ENCODE measurements around the gene CALU. TPM values are rescaled to one million over a fixed set of nuclear protein-coding genes. Genes with fewer than 3 reads are reported as not detected.

Gene CALU
- total and polyA plus RNA-seq, 10 of the 15 experiments (the other 5 are each of a cell fraction or from before 2014, with no cell fraction given) = 31.2 to 75.6 (median 42.1) TPM

GRCh38 chr7:128699196-128699712 lies 39.9 kb upstream of the CALU start:
- FAIRE-seq (no peak), ATAC-seq (no peak), DNase-seq (ENCODE audit: low read depth, low spot score) (no peak)
- RAD21 ChIA-PET (ENCODE audit: unreplicated experiment) = interaction anchor here (0.9 kb wide), 1 partner anchor 185 kb away, joined by 3 read pairs; no protein-coding TSS in a partner anchor
- Histone ChIP-seq H3K9me3 (replicated peaks; ENCODE audit: control insufficient read depth, insufficient read depth, low read length) (no peaks in the 10 kb centered on the region), H3K4me3 (no peak overlapping the region), H3K4me2 (ENCODE audit: control insufficient read depth, insufficient read depth) (no peak overlapping the region), H3K27me3 (replicated peaks in 1 of 2; ENCODE audit: control insufficient read depth in 2 of 2, insufficient read depth in 2 of 2, low read length in 1 of 2) (peaks cover 3 to 11% of the 10 kb centered on the region in 2 experiments), H3K79me2 (ENCODE audit: control insufficient read depth, insufficient read depth, low read length) (no peaks in the 10 kb centered on the region), H3K36me3 (ENCODE audit: control insufficient read depth in 2 of 2, insufficient read depth in 2 of 2, low read length in 1 of 2) (no peaks in the 10 kb centered on the region), H2AFZ (ENCODE audit: control insufficient read depth, low read depth, low read length) (no peak overlapping the region), H3K4me1 (ENCODE audit: control insufficient read depth, insufficient read depth, low read length) (no peaks in the 10 kb centered on the region), H3K9ac (ENCODE audit: control insufficient read depth, insufficient read depth, low read length) (no peak overlapping the region), H4K20me1 (ENCODE audit: control insufficient read depth, insufficient read depth) (no peaks in the 10 kb centered on the region), H3K27ac (ENCODE audit: control insufficient read depth, insufficient read depth) (no peak overlapping the region)
- intact Hi-C loops (cut with micrococcal nuclease; ENCODE audit: unreplicated experiment) (no loop called here), in situ Hi-C loops (cut with MboI) (no loop called here)
- 33% methylated on average over 3 of the region's 3 CpGs for WGBS (ENCODE audit: insufficient coverage, insufficient replicate concordance, low lambda C conversion rate, missing lambda C conversion rate)
- SMC1A ChIA-PET (ENCODE audit: uncharacterized antibody, unreplicated experiment) = interaction anchor here (0.8 to 1.0 kb wide), 3 partner anchors 12 to 21 kb away, joined by 3 read pairs; no protein-coding TSS in a partner anchor
- CTCF ChIA-PET = interaction anchor here (0.6 to 1.6 kb wide), 4 partner anchors 22 to 185 kb away, joined by 3 to 6 read pairs (median 4); no protein-coding TSS in a partner anchor
- POLR2A ChIA-PET = interaction anchor here (0.9 kb wide), 1 partner anchor 9 kb away, joined by 4 read pairs; no protein-coding TSS in a partner anchor
- no TSS peak for BruUV-seq (replicated peaks)
- TF ChIP-seq, protein P1, sequence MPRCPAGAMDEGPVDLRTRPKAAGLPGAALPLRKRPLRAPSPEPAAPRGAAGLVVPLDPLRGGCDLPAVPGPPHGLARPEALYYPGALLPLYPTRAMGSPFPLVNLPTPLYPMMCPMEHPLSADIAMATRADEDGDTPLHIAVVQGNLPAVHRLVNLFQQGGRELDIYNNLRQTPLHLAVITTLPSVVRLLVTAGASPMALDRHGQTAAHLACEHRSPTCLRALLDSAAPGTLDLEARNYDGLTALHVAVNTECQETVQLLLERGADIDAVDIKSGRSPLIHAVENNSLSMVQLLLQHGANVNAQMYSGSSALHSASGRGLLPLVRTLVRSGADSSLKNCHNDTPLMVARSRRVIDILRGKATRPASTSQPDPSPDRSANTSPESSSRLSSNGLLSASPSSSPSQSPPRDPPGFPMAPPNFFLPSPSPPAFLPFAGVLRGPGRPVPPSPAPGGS (IDR thresholded peaks at IDR 0.05; ENCODE audit: borderline replicate concordance, insufficient read depth, low read depth, low read length, poor library complexity, severe bottlenecking) = no peak
- TF ChIP-seq ASH2L (IDR thresholded peaks at IDR 0.05; ENCODE audit: borderline replicate concordance, low read depth) (no peak), SRF (IDR thresholded peaks at IDR 0.05; ENCODE audit: low read depth in 2 of 2, low read length in 2 of 2) (no peak), RBBP5 (conservative IDR thresholded peaks at IDR 0.05) (no peak)

DNA sequence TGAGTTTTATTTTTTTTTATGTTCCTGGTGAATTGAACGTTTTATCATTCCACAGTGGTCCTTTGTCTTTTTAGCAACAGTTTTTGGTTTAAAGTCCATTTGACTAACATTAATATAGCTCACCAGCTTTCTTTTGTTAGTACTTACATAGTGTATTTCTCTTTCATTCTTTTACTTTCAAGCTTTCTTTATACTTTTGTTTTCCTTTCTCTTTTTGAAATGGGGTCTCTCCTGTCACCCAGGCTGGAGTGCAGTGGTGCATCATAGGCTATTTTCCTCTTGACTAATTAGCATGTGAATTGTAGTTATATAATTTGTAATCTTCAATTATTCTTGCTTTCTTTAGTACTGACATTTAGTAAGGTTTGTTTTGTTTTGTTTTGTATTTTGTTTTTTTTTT lies 39.3 kb upstream of the CALU start:
- Histone ChIP-seq H3K36me3 (ENCODE audit: control insufficient read depth in 2 of 2, insufficient read depth in 2 of 2, low read length in 1 of 2) (no peaks in the 10 kb centered on the region), H4K20me1 (ENCODE audit: control insufficient read depth, insufficient read depth) (no peaks in the 10 kb centered on the region), H3K4me3 (no peak overlapping the region), H3K9me3 (replicated peaks; ENCODE audit: control insufficient read depth, insufficient read depth, low read length) (no peaks in the 10 kb centered on the region), H2AFZ (ENCODE audit: control insufficient read depth, low read depth, low read length) (no peak overlapping the region), H3K4me2 (ENCODE audit: control insufficient read depth, insufficient read depth) (no peak overlapping the region), H3K27me3 (replicated peaks in 1 of 2; ENCODE audit: control insufficient read depth in 2 of 2, insufficient read depth in 2 of 2, low read length in 1 of 2) (peaks cover 3 to 11% of the 10 kb centered on the region in 2 experiments), H3K9ac (ENCODE audit: control insufficient read depth, insufficient read depth, low read length) (no peak overlapping the region), H3K4me1 (ENCODE audit: control insufficient read depth, insufficient read depth, low read length) (no peaks in the 10 kb centered on the region), H3K79me2 (ENCODE audit: control insufficient read depth, insufficient read depth, low read length) (no peaks in the 10 kb centered on the region), H3K27ac (ENCODE audit: control insufficient read depth, insufficient read depth) (no peak overlapping the region)
- WGBS (ENCODE audit: insufficient coverage, insufficient replicate concordance, low lambda C conversion rate, missing lambda C conversion rate) = 15% methylated on average over 1 of the region's 1 CpG
- in situ Hi-C loops (cut with MboI) (no loop called here), intact Hi-C loops (cut with micrococcal nuclease; ENCODE audit: unreplicated experiment) (no loop called here)
- ChIA-PET CTCF (interaction anchor here (0.6 to 1.6 kb wide), 3 partner anchors 21 to 184 kb away, joined by 4 to 6 read pairs (median 4); no protein-coding TSS in a partner anchor), POLR2A (interaction anchor here (0.9 kb wide), 1 partner anchor 8 kb away, joined by 4 read pairs; no protein-coding TSS in a partner anchor), RAD21 (ENCODE audit: unreplicated experiment) (interaction anchor here (0.9 kb wide), 1 partner anchor 184 kb away, joined by 3 read pairs; no protein-coding TSS in a partner anchor), SMC1A (ENCODE audit: uncharacterized antibody, unreplicated experiment) (interaction anchor here (0.8 to 1.0 kb wide), 3 partner anchors 11 to 21 kb away, joined by 3 read pairs; no protein-coding TSS in a partner anchor)
- no peak for TF ChIP-seq DPF2 (IDR thresholded peaks at IDR 0.05)
- no TSS peak for BruUV-seq (replicated peaks)
- DNase-seq (ENCODE audit: low read depth, low spot score) (no peak), FAIRE-seq (no peak), ATAC-seq (no peak)
